Fibroblast of lung (primary cell): Measurements from ENCODE around the gene SDK1.

Source experiments
- EZH2 ChIP-seq: IDR thresholded peaks from 2 replicates; pipeline ENCODE4 v1.5.1; 2012; ENCODE audit warnings: low read length, control low read depth, mild to moderate bottlenecking; ENCODE audit errors: missing control alignments
- TF ChIP-seq, protein P1 (sequence below), 2 donors: IDR thresholded peaks in 1 of 2; conservative IDR thresholded peaks in 1 of 2; 1 replicate in 1 of 2; 2 replicates in 1 of 2; pipeline ENCODE4 v1.5.1; 2011 to 2012; ENCODE audit warnings: low read length in 2 of 2, control low read depth in 1 of 2, inconsistent platforms in 1 of 2, low read depth in 1 of 2, mild to moderate bottlenecking in 1 of 2

DNA sequence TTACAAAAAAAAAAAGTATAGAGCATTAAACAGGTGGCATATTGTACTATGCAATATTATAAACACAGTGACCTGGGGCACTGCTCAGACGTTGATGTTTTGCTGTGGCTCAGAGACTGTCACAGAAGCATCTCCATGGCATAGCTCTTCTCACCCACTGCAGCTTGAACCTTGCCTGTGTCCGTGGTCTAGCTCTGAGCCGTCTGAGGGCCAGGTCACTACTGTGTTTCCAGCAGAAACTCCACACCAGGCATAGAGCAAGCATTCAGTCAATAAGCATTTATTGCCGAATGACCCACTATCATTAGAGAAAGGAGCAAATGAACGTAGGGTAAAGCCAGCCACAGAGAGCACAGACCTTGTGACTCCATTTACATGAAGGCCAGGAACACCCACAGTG, 937.8 kb downstream of the SDK1 start:
- TF ChIP-seq EZH2, result no peak
- TF ChIP-seq, protein P1, sequence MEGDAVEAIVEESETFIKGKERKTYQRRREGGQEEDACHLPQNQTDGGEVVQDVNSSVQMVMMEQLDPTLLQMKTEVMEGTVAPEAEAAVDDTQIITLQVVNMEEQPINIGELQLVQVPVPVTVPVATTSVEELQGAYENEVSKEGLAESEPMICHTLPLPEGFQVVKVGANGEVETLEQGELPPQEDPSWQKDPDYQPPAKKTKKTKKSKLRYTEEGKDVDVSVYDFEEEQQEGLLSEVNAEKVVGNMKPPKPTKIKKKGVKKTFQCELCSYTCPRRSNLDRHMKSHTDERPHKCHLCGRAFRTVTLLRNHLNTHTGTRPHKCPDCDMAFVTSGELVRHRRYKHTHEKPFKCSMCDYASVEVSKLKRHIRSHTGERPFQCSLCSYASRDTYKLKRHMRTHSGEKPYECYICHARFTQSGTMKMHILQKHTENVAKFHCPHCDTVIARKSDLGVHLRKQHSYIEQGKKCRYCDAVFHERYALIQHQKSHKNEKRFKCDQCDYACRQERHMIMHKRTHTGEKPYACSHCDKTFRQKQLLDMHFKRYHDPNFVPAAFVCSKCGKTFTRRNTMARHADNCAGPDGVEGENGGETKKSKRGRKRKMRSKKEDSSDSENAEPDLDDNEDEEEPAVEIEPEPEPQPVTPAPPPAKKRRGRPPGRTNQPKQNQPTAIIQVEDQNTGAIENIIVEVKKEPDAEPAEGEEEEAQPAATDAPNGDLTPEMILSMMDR (conservative IDR thresholded peaks at IDR 0.05 in 1 of 2, IDR thresholded peaks at IDR 0.05 in 1 of 2; ENCODE audit: low read depth in 1 of 2, low read length in 2 of 2), result no peak
